Measurements from ENCODE around the gene PDCD2L.
A peak's percentile ranks its signal among the peaks of the same experiment; 100 is the strongest.
"Not testable (repeated sequence)": the region's sequence is repeated elsewhere in the genome, so short reads cannot be mapped to it uniquely, and the experiment has no call there.

The PDCD2L gene, protein sequence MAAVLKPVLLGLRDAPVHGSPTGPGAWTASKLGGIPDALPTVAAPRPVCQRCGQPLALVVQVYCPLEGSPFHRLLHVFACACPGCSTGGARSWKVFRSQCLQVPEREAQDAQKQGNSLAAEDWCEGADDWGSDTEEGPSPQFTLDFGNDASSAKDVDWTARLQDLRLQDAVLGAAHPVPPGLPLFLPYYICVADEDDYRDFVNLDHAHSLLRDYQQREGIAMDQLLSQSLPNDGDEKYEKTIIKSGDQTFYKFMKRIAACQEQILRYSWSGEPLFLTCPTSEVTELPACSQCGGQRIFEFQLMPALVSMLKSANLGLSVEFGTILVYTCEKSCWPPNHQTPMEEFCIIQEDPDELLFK

GRCh38 chr19:34404109-34404909 lies at the start of gene PDCD2L:
Gene PDCD2L, plus strand, starts transcription at chr19:34404399. Its CDS starts 32 bp downstream, at chr19:34404431.
- DNase-seq (ENCODE audit: low read depth in 2 of 2) = peak; percentile 85 to 86

DNA sequence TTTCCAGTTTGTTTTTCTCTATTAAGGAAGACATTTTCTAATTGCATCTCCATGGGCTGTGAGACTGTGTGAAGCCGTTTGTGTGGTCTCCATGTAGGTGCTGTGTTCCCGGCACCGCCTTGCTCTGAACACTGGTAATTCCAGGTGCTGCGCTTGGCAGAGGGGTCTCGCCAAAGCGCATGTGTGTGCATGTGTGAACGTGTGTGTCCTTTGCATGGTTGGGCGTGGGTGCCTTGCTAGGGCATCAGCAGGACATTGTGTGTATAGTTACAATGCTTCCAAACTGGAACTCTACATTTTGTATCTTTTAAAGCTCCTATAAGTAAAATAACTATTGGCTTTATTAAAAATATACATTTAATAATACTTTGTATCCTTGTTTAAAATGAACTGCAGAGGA lies 49.0 kb upstream of the PDCD2L start:
- DNase-seq (ENCODE audit: low read depth in 2 of 2) = no peak

DNA sequence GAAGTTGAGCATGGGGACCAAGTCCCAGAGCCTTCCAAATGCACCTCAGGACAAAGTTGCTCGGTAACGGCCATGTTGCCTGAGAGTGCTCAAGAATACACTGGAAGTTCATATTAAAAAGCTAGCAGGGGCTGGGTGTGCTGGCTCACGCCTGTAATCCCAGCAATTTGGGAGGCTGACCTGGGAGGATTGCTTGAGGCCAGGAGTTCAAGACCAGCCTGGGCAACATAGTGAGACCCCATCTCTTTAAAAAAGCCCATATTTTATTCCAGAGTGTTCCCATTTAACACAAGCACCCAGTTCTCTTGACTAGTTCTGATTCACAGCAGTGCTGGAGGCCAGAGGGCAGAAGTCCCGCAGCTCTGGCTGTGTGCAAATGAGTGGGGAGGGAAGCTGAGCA lies 47.3 kb upstream of the PDCD2L start:
- no peak for DNase-seq (ENCODE audit: low read depth in 2 of 2)

DNA sequence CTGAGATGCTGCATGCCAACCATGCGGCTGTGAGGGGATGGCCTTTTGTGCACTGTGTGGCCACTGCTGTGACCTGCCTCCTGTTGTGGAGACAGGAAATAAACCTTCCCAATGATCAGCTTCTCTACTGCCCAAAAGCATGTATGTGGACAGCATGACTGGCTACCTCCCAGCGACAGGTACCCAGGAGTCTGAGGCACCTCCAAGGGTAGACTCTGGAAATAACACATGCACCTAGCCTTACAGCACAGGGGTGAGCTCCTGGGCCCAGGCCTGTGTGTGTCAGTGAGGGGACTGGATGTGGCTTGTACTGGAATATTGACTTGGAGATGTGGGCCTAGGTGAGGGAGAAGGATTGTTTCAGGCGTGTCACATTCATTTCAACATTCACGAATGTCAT lies 46.8 kb upstream of the PDCD2L start:
- no peak for DNase-seq (ENCODE audit: low read depth in 2 of 2)

DNA sequence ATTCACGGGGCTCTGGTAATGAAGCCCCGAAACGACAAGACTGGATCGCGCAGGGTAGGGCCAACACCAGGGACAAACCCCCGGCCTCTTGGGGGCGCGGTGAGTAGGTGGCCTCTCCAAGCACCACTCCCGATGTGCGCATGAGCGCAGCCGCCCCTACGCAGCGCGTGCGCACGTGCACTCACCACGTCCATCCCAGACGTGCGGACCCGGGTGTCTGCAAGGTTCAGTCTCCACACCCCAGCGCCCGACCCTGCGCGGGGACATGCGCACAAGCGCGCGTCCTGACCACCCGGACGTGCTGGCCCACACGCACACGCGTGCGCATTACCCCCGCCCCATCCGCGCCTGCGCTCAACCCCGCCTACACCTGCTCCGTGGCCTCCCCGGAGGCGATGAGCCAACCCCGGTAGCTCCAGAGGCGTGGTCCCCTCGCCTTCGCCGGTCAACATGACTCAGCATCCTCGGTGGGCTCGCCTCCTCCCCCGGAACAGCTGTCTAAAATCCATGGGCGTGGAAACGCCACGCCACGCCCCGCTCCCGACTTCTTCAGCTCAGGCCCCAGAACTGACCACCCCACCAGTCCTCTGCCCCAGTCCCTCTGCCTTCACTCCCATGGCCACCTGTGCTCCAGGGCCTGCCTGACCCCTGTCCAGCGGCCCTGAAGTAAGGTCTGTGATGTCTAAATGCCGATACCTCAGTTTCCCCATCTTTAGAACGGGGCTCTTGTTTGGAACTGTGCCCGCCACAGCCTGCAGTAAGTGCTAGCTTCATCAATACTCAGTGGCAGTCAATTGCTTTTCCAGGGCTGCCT lies 44.9 kb upstream of the PDCD2L start:
- DNase-seq (ENCODE audit: low read depth in 2 of 2) = peak; percentile 91 to 93

- no peak for DNase-seq (ENCODE audit: low read depth in 2 of 2)
Observed at GRCh38 chr19:34359954-34360315, 44.3 kb upstream of the PDCD2L start.

DNA sequence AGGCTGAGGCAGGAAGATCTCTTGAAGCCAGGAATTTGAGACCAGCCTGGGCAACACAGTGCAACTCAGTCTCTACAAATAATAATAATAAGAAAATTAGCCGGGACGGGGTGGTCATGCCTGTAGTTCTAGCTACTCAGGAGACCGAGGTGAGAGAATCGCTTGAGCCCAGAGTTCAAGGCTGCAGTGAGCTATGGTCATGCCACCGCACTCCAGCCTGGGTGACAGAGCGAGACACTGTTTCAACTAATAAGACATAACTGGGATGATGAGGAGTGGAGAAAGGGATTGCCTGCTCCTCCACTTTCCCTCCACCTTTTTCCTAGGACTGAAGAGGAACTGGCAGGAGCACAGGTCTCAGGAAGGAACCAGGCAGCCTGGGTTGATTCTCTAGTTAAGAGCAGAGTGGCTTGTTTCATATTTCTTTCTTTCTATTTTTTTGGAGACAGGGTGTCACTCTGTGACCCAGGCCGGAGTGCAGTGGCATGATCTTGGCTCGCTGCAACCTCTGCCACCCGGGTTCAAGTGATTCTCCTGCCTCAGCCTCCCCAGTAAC lies 43.8 kb upstream of the PDCD2L start:
- no peak for DNase-seq (ENCODE audit: low read depth in 2 of 2)

DNA sequence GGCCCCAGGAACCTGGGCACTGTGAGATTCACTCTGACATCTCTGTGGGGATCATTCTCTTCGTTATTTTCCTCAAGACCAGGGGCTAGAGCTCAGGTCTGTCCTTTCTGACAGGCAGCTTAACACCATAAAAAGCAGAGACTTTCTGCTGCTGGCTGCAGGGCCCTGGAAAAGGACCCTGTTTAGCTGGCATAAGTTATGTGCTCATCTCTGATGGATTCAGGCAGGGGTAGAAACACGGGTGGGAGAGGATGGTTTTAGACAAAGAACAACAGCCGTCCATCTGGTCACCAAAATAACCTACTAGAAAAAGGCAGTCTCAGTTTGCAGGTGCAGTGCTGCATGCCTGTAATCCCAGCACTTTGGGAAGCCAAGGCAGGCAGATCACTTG lies 41.5 kb upstream of the PDCD2L start:
- DNase-seq (ENCODE audit: low read depth in 2 of 2) = no peak

DNA sequence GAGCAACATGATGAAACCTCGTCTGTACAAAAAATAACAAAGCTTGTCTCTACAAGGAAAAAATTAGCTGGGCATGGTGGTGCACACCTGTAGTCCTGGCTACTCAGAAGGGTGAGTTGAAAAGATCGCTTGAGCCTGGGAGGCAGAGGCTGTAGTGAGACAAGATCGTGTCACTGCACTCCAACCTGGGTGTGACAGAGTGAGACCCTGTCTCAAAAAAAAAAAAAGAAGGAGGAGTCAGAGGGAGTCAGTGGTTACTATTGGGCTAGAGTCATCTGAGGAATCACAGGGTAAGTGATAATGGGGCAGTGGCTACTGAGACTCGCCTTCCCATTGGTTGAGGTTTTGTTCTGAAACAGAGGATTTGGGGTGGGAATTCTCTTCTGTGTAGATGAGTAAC lies 41.1 kb upstream of the PDCD2L start:
- no peak for DNase-seq (ENCODE audit: low read depth in 2 of 2)

GRCh38 chr19:34363930-34364329 lies 40.3 kb upstream of the PDCD2L start:
- DNase-seq (ENCODE audit: low read depth in 2 of 2) = no peak

GRCh38 chr19:34364462-34364829 lies 39.8 kb upstream of the PDCD2L start:
- no peak for DNase-seq (ENCODE audit: low read depth in 2 of 2)

GRCh38 chr19:34364830-34365462 lies 39.3 kb upstream of the PDCD2L start, which contains the start of gene GPI:
Gene GPI, plus strand, starts transcription at chr19:34365196. Its CDS starts 71 bp downstream, at chr19:34365267.
- DNase-seq (ENCODE audit: low read depth in 2 of 2) = peak; percentile 20 to 54

DNA sequence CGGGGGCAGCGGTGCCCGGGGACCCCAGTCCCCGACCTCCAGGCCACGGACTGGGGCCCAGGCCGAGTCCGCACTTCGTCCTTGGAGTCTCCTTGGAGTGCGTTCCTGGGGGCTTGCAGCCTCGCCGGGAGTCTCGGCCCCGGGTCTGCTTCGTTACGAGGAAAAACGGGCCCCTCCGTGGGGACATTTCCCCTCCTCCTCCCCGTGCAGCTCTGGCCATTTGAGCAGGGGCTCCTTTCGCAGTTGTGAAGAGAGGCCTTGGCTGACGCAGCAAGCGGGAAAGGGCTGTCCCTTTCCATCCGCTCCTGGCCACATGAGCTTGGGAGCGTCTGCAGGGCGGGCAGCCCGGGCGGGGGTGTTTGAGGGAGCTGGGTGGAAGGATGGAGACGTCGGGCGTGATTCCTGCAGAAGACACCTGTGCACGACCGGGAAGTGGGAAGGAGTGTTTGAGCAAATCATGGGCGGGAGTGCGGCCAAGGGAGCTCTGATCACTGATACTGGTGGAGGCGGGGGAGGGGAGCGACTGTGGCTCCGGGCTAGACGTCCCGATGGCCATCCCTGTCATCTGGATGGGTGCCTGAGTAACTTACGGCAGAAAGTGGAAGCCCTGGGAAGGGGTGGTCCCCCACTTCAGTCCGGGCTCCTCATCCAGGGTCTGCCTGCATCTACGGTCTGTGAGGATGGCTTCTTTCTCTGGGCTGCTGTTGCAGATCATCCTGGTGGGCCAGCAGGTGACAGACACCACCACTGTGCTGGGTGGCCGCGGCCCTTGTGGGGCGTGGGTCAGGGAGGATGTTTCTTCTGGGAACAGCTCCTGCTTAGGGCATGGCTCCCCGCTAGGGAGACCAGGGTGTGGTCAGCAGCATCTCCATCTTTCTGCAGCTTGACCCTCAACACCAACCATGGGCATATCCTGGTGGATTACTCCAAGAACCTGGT lies 38.5 kb upstream of the PDCD2L start:
- DNase-seq (ENCODE audit: low read depth in 2 of 2) = no peak

DNA sequence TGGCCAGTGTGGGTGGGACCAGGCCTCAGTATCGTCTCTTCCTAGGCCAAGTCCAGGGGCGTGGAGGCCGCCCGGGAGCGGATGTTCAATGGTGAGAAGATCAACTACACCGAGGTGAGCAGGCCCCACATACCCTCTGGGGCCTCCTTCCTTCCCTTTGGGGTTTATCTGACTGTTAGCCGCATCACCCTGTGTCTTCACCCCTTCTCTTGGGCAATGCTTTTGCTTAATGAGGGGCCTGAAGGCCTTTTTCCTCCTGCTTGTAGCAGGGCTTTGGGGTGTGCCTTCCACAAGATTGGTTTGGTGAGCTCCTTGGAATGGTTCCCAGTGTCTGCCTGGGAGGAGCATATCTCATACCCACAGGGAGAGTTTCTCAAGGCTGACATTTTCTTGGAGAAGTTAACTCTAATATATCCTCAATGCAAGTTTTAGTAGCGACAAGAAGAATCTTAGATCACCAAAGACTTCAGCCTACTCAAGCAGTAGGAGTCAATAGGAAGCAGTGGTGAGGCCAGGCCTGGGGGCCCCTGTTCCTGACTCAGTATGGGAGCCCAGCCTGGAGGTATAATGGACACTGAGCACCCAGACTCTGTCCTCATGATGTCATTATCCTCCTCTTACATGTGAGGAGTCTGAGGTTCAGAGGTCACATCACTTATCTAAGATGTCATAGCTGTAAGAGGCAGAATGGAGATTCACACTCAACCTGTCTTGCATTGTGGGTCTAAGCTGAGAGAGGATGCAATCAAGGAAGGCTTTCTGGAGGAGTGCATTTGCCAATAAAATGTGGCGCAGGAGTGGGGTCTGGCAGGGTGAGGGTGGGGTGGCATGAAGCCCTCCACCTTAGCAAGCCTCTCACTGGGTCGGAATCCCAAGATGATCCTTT lies 37.2 kb upstream of the PDCD2L start:
- no peak for DNase-seq (ENCODE audit: low read depth in 2 of 2)

DNA sequence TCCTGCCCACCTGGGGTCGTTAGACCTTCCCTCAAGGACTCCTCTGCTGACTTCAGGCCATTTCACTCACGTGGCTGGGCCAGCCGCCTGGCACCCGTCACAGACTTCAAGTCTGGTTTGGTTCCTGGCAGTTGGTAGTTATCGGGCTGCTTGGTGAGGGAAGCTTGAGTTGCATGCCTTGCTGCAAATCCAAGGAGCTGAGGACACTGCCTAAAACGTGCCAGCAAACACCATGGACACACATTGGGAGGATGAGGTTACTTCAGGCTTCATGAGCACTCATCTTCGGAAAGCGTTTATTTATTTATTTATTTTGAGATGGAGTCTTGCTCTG lies 36.6 kb upstream of the PDCD2L start:
- DNase-seq (ENCODE audit: low read depth in 2 of 2) = no peak

DNA sequence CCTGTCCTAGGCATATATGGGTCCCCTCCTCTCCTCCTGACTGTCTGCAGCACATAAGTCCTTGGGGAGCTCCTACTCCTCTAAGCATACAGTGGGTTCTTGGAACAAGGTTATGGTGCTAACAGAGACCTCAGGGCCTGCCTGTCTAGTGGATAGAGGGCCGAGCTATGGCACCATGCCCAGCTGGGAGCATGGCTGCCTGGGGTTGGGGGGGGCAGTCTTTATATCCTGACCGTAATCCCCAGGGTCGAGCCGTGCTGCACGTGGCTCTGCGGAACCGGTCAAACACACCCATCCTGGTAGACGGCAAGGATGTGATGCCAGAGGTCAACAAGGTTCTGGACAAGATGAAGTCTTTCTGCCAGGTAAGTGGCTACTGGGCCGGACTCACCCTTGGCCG lies 35.9 kb upstream of the PDCD2L start:
- no peak for DNase-seq (ENCODE audit: low read depth in 2 of 2)

DNA sequence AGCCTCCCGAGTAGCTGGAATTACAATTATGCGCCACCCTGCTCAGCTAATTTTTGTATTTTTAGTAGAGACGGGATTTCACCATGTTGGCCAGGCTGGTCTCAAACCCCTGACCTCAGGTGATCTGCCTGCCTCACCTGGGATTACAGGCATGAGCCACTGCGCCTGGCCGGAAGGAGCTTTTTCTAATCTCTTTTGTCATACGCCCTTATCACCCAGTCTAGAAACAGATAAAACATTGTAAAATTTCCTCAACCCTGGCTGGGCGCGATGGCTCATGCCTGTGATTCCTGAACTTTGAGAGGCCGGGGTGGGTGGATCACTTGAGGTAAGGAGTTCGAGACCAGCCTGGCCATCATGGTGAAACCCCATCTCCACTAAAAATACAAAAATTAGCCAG lies 35.0 kb upstream of the PDCD2L start:
- not testable (repeated sequence) for DNase-seq (ENCODE audit: low read depth in 2 of 2)

- DNase-seq (ENCODE audit: low read depth in 2 of 2) = no peak
Observed at GRCh38 chr19:34370117-34370516, 34.1 kb upstream of the PDCD2L start.

DNA sequence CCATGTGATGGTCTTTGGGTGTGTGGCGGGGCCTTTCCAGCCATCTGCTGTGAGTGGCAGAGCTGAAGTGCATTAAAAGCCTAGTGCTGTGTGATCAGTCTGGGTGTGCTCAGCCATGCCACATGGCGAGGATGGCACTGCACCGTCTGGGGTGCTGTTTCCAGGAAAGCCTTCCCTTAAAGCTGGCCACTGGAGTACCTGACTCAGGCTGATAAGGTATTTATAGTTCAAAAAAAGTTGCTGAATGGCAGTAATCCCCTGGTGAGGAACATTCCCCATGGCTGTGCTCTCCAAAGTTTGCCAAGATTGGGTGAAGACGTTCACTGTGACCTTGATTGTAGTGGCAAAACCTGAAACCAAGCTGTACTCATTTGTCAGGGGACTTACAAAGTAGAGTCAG lies 33.2 kb upstream of the PDCD2L start:
- DNase-seq (ENCODE audit: low read depth in 2 of 2) = no peak

Measured in stimulated activated CD4-positive, alpha-beta T cell treated with anti-CD3 and anti-CD28 coated beads, Interleukin-1b, Interleukin-23, amount 100 ng/mL, for 1 hour (primary cell).